HepG2 (cell line): ENCODE data around the gene GGA2. TPM values are rescaled to one million over a fixed set of nuclear protein-coding genes. Genes with fewer than 3 reads are reported as not detected.

ENCODE experiments used
- ATAD3A ChIP-seq: sonication (generic); formaldehyde crosslinking; IDR thresholded peaks from 2 replicates; pipeline ENCODE4 v1.4.0; 2020; ENCODE audit warnings: missing genetic modification reagents
- ETV6 ChIP-seq: sonication (generic); formaldehyde crosslinking; conservative IDR thresholded peaks from 2 replicates; pipeline ENCODE4 v1.4.0; 2020; ENCODE audit warnings: missing genetic modification reagents
- HOXA5 ChIP-seq: sonication (generic); formaldehyde crosslinking; IDR thresholded peaks from 2 replicates; pipeline ENCODE4 v1.4.0; 2020; ENCODE audit warnings: missing genetic modification reagents
- IKZF1 ChIP-seq: fragments of 450-650 bp; IDR thresholded peaks from 2 replicates; pipeline ENCODE4 v1.7.1; 2016
- KLF9 ChIP-seq: IDR thresholded peaks from 2 replicates; pipeline ENCODE4 v1.6.1; 2016; ENCODE audit warnings: low read depth
- NR1H2 ChIP-seq: sonication (generic); formaldehyde crosslinking; IDR thresholded peaks from 2 replicates; pipeline ENCODE4 v1.8.1; 2022; ENCODE audit warnings: low read depth, missing genetic modification reagents, borderline replicate concordance
- POLR2G ChIP-seq: fragments of 200-400 bp; formaldehyde crosslinking; IDR thresholded peaks from 2 replicates; pipeline ENCODE4 v1.6.1; 2018; ENCODE audit warnings: mild to moderate bottlenecking, low read depth, low read length, moderate library complexity
- SNAPC2 ChIP-seq: sonication (generic); formaldehyde crosslinking; IDR thresholded peaks from 2 replicates; pipeline ENCODE4 v1.8.1; 2022; ENCODE audit warnings: mild to moderate bottlenecking, missing genetic modification reagents
- TEAD2 ChIP-seq: sonication (generic); formaldehyde crosslinking; IDR thresholded peaks from 2 replicates; pipeline ENCODE4 v1.9.0; 2021; ENCODE audit warnings: missing genetic modification reagents
- TOPORS ChIP-seq: sonication (generic); formaldehyde crosslinking; IDR thresholded peaks from 2 replicates; pipeline ENCODE4 v1.8.0; 2023; ENCODE audit warnings: mild to moderate bottlenecking, missing genetic modification reagents
- ZFP36L2 ChIP-seq: sonication (generic); formaldehyde crosslinking; IDR thresholded peaks from 2 replicates; pipeline ENCODE4 v1.4.0; 2020; ENCODE audit warnings: missing genetic modification reagents
- ZFY ChIP-seq: sonication (generic); formaldehyde crosslinking; IDR thresholded peaks from 2 replicates; pipeline ENCODE4 v1.4.0; 2020; ENCODE audit warnings: missing genetic modification reagents
- ZMYM2 ChIP-seq: sonication (generic); formaldehyde crosslinking; IDR thresholded peaks from 2 replicates; pipeline ENCODE4 v1.8.0; 2022; ENCODE audit warnings: mild to moderate bottlenecking, missing genetic modification reagents
- ZNF232 ChIP-seq: sonication (generic); formaldehyde crosslinking; IDR thresholded peaks from 2 replicates; pipeline ENCODE4 v1.4.0; 2020; ENCODE audit warnings: missing genetic modification reagents, borderline replicate concordance
- ZNF333 ChIP-seq: sonication (generic); formaldehyde crosslinking; IDR thresholded peaks from 2 replicates; pipeline ENCODE4 v1.4.0; 2020; ENCODE audit warnings: mild to moderate bottlenecking, missing genetic modification reagents, borderline replicate concordance
- polyA plus RNA-seq, 8 experiments: library from polyadenylated mRNA; depleted of rRNA in 3 of 8; stranded (reverse) in 7 of 8; unstranded in 1 of 8; fragments of >200 nt; fragmentation: Illumina TruSeq in 4 of 8; extraction: Trizol in 4 of 8; gene quantifications; 2 replicates each; pipeline versions ENCODE4 v1.2.1 to v1.2.3, GENCODE V29; 2011 to 2016; ENCODE audit warnings: low read depth in 4 of 8, missing spikeins in 1 of 8, mixed read lengths in 1 of 8; ENCODE audit not compliant: insufficient read depth in 1 of 8
- total RNA-seq, 5 experiments: library from RNA; depleted of rRNA; stranded (reverse); fragments of >200 nt; fragmentation: Illumina TruSeq; extraction: Trizol; gene quantifications; 2 replicates each; pipeline ENCODE4 v1.2.3, GENCODE V29; 2016; ENCODE audit warnings: low read depth in 1 of 5
- TF ChIP-seq, protein P1 (sequence below): sonication (generic); formaldehyde crosslinking; IDR thresholded peaks from 2 replicates; pipeline ENCODE4 v1.4.0; 2020; ENCODE audit warnings: missing genetic modification reagents
- TF ChIP-seq, protein P2 (sequence below): sonication (generic); formaldehyde crosslinking; IDR thresholded peaks from 2 replicates; pipeline ENCODE4 v1.8.0; 2022; ENCODE audit warnings: mild to moderate bottlenecking, missing genetic modification reagents, borderline replicate concordance
- TF ChIP-seq, protein P3 (sequence below): sonication (generic); formaldehyde crosslinking; IDR thresholded peaks from 2 replicates; pipeline ENCODE4 v1.8.1; 2023; ENCODE audit warnings: mild to moderate bottlenecking, missing genetic modification reagents
- TF ChIP-seq, protein P4 (sequence below): sonication (generic); formaldehyde crosslinking; IDR thresholded peaks from 2 replicates; pipeline ENCODE4 v1.8.0; 2022; ENCODE audit warnings: missing genetic modification reagents, mild to moderate bottlenecking, inconsistent platforms, borderline replicate concordance

The GGA2 gene
- total and polyA plus RNA-seq, 2 of the 13 experiments (the other 11 are each of a cell fraction or from before 2014, with no cell fraction given) = 51.5 to 69.8 TPM

DNA sequence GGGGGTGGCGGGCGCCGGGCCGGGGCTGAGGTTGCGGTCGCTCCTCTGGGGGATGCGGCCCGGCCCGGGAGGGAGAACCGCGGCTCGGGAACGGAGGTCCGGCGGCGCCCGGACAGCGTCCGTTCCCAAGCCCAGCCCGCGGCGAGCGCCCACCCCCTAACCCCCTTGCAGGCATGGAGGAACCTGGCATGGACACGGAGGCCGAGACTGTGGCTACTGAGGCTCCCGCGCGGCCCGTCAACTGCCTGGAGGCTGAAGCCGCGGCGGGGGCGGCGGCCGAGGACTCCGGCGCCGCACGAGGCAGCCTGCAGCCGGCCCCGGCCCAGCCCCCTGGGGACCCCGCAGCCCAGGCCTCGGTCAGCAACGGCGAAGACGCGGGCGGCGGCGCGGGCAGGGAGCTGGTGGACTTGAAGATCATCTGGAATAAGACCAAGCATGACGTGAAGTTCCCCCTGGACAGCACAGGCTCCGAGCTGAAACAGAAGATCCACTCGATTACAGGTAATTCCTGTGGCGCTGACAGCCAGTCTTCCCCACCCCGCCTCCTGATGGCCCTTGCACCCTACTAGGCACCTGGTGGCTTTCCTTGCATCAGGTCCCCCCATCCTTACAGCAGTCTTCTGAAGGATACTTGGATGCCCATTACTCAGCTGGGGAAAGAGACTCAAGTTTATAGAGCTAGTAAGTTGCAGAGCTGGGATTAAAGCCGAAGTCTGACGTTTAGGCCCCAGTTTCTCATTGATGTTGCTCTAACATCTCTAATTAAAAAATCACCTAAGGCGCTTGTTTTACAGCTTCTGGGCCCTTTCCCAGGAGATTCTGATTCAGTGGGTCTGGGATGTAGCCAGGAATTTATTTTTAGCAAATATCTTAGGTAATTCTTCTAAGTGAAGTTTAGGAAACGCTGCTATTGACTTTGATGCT lies 47.7 kb upstream of the GGA2 start (continued):
- TF ChIP-seq ATAD3A (CRISPR knock-in tag) (no peak), ETV6 (CRISPR knock-in tag) (0 out of 2 replicates have a peak, but pooled peaks have one; percentile 49), ZNF333 (CRISPR knock-in tag) (peak; percentile 26; the same call in 1 of the 2 replicates), SNAPC2 (CRISPR knock-in tag) (peak; percentile 43; the same call in 1 of the 2 replicates), ZFP36L2 (CRISPR knock-in tag) (no peak), KLF9 (CRISPR knock-in tag) (0 out of 2 replicates have a peak, but pooled peaks have one; percentile 39), ZNF232 (CRISPR knock-in tag) (0 out of 2 replicates have a peak, but pooled peaks have one; percentile 18), NR1H2 (peak; percentile 45; the same call in 1 of the 2 replicates), ZMYM2 (no peak), ZFY (peak; percentile 43), IKZF1 (no peak), TEAD2 (CRISPR knock-in tag) (peak; percentile 22; the same call in 1 of the 2 replicates), TOPORS (CRISPR knock-in tag) (peak; percentile 29; the same call in 1 of the 2 replicates), POLR2G (no peak), HOXA5 (CRISPR knock-in tag) (peak; percentile 50; the same call in 1 of the 2 replicates)
- TF ChIP-seq, protein P1, sequence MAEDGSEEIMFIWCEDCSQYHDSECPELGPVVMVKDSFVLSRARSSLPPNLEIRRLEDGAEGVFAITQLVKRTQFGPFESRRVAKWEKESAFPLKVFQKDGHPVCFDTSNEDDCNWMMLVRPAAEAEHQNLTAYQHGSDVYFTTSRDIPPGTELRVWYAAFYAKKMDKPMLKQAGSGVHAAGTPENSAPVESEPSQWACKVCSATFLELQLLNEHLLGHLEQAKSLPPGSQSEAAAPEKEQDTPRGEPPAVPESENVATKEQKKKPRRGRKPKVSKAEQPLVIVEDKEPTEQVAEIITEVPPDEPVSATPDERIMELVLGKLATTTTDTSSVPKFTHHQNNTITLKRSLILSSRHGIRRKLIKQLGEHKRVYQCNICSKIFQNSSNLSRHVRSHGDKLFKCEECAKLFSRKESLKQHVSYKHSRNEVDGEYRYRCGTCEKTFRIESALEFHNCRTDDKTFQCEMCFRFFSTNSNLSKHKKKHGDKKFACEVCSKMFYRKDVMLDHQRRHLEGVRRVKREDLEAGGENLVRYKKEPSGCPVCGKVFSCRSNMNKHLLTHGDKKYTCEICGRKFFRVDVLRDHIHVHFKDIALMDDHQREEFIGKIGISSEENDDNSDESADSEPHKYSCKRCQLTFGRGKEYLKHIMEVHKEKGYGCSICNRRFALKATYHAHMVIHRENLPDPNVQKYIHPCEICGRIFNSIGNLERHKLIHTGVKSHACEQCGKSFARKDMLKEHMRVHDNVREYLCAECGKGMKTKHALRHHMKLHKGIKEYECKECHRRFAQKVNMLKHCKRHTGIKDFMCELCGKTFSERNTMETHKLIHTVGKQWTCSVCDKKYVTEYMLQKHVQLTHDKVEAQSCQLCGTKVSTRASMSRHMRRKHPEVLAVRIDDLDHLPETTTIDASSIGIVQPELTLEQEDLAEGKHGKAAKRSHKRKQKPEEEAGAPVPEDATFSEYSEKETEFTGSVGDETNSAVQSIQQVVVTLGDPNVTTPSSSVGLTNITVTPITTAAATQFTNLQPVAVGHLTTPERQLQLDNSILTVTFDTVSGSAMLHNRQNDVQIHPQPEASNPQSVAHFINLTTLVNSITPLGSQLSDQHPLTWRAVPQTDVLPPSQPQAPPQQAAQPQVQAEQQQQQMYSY (CRISPR knock-in tag) = 0 out of 2 replicates have a peak, but pooled peaks have one; percentile 7
- TF ChIP-seq, protein P2, sequence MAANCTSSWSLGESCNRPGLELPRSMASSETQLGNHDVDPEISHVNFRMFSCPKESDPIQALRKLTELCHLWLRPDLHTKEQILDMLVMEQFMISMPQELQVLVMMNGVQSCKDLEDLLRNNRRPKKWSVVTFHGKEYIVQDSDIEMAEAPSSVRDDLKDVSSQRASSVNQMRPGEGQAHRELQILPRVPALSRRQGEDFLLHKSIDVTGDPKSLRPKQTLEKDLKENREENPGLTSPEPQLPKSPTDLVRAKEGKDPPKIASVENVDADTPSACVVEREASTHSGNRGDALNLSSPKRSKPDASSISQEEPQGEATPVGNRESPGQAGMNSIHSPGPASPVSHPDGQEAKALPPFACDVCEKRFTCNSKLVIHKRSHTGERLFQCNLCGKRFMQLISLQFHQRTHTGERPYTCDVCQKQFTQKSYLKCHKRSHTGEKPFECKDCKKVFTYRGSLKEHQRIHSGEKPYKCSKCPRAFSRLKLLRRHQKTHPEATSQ (CRISPR knock-in tag) = peak; percentile 10; the same call in 1 of the 2 replicates
- TF ChIP-seq, protein P3, sequence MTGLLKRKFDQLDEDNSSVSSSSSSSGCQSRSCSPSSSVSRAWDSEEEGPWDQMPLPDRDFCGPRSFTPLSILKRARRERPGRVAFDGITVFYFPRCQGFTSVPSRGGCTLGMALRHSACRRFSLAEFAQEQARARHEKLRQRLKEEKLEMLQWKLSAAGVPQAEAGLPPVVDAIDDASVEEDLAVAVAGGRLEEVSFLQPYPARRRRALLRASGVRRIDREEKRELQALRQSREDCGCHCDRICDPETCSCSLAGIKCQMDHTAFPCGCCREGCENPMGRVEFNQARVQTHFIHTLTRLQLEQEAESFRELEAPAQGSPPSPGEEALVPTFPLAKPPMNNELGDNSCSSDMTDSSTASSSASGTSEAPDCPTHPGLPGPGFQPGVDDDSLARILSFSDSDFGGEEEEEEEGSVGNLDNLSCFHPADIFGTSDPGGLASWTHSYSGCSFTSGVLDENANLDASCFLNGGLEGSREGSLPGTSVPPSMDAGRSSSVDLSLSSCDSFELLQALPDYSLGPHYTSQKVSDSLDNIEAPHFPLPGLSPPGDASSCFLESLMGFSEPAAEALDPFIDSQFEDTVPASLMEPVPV (CRISPR knock-in tag) = 0 out of 2 replicates have a peak, but pooled peaks have one; percentile 34
- TF ChIP-seq, protein P4, sequence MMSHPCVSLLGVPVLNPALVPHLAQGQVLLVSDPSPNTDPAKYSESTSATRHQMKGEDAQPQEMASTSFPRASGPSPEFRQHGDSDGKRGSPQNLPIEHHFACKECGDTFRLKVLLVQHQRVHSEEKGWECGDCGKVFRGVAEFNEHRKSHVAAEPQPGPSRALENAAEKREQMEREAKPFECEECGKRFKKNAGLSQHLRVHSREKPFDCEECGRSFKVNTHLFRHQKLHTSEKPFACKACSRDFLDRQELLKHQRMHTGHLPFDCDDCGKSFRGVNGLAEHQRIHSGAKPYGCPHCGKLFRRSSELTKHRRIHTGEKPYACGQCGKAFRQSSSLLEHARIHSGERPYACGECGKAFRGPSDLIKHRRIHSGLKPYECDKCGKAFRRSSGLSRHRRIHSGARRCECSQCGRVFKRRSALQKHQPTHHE (CRISPR knock-in tag) = no peak
